Uterus (tissue), 2 donors: Measurements from ENCODE around the gene KRT84.

Experiments
- CTCF ChIP-seq, 4 experiments: fragments of 200-600 bp in 2 of 4; fragments of 450-650 bp in 2 of 4; sonication (generic) in 2 of 4; IDR thresholded peaks; one replicate each; pipeline ENCODE4 v1.5.1; 2016 to 2019; ENCODE audit warnings: antibody characterized with exemption in 4 of 4, mild to moderate bottlenecking in 2 of 4, moderate library complexity in 1 of 4
- POLR2A ChIP-seq, 2 donors: fragments of 450-650 bp; IDR thresholded peaks; one replicate each; pipeline ENCODE4 v1.6.1; 2016; ENCODE audit warnings: antibody characterized with exemption in 2 of 2, mild to moderate bottlenecking in 1 of 2, moderate library complexity in 1 of 2

DNA sequence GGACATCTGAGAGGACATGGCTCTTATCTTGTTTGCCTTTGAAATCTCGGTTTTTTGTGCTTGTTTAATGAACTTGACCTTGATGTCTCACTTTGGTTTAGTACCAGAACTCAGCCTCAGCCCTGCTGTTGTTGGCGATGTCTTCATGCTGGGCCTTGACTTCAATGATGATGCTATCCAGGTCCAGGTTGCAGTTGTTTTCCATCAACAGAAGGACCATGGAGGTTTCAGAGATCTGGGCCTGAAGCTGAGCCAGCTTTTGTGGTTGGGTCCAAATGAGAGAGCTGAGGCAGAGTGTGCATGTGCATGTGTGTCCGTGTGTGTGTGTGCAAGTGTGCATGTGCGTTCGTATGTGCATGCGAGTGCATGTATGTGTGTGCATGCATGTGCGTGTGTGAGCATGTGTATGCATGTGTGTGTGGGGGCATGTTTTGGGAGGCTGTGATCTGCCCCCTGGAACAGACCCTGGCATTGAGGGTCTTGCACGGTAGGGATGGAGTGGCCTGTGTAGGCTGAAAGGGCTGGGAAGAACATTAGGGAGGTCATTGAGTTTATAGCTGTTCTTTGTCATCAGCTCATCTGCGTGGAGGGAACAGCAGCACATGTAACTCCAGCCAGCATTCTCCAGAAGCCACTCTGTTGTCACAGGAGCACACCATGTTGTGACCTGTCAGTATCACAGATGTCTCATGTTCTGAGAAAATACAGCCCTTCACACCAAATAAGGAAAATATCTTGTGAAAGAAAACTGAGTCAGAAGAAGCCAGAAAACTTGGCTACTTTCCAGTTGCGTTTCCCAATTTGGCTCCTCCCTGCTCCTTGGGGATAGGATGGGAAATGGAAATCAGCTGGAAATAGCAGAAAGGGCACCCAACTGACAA lies 30.7 kb upstream of the KRT84 start:
- TF ChIP-seq CTCF (IDR thresholded peaks at IDR 0.05) (no peak), POLR2A (IDR thresholded peaks at IDR 0.05) (no peak)
